UCSD-AML1 (cell line): ENCODE data around the gene PSD4.

ENCODE experiments used
- DNase-seq: peaks from one replicate; lab custom pipeline; 2025; ENCODE audit not compliant: unreplicated experiment; lab: John Stamatoyannopoulos, UW

PSD4 gene

DNA sequence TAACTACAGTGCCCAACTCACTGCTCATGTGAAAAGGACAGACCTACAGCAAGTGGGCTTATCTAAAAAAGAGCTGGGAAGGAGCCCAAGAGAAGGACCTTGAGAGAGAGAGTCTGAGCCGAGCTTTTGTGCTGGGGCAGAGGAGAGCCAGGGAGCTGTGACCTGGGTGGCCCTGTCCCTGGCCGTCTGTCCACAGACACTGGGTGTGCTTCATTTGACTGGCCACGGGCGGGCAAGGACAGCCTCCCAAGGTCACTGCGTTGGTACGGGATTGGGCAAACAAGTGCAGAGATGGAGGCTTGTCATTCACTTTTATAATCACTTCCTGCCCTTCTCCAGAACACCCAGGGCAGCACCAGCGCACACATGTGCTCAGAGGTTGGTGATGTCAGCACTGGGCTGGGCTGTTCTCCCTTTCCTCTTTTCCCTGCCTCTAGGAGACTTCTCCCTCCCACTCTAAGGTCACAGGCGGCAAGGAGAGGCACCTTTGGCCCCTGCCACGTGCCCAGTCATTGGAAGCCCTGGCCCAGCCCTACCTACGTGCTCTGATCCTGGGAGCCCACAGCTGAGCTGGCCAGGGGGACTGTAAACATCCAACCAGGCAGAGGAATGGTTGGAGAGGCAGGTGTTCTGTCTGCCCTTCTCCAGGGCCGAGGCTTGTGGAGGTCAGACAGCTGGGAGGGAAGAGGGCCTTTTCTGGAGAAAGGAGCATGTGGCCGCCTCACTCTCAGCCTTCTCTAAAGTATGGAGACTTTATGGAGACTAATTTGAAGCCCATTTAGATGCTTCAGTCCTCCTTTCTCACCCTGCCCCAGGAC, 6.4 kb upstream of the PSD4 start:
- peak; percentile 46 for DNase-seq

DNA sequence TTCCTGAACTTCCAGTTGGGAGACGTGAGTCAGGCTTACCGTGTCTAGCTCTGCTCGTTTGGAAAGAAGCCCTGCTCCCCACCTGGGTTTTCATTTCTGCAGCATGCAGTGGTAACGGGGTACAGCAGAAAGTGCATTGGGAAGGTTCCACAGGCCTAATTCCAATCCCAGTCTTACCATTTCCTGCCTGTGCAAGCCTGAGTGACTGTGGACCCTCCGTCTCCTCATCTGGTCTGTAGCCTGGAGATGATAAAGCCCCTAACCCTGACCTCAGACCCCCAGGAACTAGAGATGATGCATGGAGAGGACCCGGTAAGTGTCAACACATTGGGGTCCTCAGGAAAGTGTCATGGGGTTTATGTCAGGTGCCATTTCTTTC, 5.8 kb upstream of the PSD4 start:
- DNase-seq, result no peak

DNA sequence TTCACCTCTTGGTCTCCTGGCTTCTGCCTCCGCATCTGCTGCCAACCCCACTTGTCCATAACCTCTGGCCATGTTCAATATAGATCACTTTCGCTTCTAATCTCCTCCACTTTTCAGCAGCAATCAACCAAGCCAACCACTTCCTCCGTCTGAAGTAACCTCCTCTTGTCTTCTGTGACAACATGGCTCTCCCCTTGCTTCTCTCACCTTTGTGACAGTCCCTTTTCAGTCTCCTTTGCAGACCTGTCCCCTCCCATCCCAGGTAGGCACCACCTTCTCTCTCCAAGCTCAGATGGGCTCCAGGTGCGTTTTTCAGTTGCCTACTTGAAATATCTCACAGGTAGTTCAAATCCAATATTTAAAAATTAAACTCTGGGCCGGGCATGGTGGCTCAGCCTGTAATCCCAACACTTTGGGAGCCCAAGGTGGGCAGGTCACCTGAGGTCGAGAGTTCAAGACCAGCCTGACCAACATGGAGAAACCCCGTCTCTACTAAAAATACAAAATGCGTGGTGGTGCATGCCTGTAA, 4.7 kb upstream of the PSD4 start:
- DNase-seq, result no peak

DNA sequence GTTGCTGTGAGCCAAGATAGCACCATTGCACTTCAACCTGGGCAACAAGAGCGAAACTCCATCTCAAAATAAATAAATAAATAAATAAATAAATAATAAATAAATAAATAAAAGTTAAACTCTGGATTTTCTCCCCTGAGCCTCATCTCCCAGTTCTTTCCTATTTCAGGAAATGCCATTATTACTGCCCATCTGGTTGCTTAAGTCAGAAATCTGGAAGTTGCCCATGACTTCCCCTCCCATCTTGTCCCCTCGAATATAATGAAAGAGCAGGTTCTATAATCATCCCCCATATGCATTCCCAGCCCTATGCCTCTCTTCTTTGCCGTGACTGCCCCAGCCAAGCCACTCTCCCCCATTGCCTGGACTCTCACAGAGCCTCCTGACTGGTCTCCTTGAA, 4.2 kb upstream of the PSD4 start:
- DNase-seq, result no peak

DNA sequence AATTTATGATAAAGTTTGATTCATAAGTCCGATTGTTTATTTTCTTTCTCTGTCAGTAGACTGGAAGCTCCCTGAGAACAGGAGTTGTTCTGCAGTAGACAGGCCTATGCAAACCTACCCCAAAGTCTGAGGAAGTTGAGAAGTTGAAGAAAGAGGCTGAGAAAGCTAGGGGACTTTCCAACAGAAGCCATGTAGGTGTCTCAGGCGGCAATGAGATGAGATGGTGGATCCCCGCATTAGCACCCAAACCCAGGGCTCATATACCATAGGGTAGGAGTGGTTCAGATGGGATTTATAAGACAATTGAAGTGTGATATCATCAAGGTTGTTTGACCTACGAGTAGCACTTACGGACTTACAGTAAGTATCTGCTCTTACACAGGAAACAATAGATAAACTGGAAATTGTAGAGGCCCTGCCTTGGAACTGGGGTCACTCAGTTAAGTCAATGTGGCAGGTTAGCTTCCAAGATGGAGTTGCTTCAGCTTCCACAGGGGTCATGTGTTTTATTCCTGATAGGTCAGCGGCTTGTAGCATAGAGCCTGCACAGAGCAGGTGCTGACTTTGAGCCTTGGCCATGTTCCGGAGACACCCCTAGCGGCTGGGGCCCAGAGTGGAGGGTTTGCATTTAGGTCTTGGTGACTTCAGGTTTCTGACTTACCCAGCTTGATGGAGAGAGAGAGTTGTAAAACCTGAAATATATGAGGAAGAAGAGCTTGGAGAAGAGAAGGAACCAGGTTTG, 2.3 kb upstream of the PSD4 start:
- DNase-seq, result no peak

DNA sequence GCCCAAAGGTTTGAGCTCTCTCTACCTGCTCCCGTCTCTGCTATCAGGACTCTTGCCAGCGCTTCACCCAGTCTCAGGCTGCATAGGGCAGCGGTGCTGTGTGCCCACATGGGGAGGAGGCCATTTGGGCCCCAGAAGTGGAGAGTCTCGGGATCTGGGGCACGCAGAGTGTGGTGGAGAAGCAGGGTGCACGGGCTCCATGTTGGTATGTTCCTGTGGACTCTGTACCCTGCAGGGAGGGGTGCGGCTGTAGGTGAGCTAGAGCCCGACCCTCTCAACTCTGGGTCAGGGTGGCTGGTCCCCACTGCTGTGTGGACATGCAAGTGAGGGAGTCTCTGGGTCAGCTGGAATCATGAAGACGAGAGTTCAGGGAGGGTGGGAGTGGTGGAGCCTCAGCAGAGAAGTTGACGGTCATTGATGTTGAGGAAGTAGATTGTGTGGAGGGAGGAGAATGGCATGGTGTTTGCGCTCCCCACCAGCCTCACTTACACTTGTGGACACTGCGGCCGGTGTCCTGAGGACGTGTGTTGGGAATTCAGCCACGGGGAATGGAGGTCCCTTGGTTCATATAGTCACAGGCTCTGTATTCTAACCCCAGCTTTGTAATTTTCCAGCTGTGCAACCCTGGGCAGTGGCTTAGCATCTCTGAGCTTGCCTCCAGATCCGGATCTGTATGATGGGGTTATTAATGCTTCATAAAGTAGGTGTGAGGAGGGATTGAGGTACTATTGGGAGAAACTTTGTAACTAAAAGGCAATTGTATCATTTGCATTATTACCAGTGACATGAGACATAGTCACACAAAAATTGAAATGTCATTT, 840 bp upstream of the PSD4 start:
- no peak for DNase-seq

DNA sequence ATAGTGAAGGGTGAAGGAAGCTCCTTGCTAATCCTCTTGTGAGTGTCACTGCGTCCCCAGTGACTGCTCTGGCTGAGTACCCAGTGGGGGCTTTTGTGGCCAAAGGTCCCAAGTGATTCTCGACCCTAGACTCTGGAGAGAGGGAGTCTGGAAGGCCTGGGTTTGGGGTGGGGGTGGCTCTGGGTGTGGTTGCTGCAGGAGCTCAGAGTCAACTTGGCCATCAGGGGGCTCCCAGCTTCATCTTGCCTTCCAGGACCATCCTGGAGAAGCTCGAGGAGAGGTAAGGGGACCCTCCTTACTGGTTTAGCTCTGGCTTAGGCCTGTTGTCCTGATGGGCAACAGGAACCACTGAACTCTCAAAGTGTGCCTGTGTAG, 592 bp downstream of the PSD4 start:
- DNase-seq, result peak; percentile 60

DNA sequence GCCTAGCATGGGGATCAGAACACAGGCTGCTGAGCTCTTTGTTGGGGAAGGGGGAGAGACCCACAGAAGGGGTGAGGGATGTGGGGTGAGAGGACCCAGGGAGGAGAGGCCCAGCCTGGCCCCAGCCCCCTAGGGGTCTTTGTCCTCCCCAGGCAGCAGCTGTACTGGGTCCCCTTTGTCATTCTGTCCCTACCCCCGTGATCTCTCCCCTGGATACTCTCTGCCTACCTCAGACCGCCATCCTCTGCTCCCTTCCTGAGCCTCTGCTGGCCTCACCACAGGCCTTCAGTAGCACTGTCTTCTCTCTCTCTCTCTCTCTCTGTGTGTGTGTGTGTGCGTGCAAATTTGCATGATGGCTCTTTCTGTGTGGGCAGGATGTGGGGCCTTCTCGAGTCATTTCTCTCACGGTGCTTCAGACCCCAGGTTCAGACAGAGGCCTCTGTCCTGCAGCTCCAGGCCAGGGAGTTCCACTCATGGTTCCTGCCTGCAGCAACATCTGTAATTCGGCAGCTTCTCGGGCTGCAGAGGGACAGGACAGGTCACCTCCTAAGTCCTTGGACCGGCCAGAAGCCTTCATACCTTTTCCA, 1.4 kb downstream of the PSD4 start:
- peak; percentile 50 for DNase-seq

DNA sequence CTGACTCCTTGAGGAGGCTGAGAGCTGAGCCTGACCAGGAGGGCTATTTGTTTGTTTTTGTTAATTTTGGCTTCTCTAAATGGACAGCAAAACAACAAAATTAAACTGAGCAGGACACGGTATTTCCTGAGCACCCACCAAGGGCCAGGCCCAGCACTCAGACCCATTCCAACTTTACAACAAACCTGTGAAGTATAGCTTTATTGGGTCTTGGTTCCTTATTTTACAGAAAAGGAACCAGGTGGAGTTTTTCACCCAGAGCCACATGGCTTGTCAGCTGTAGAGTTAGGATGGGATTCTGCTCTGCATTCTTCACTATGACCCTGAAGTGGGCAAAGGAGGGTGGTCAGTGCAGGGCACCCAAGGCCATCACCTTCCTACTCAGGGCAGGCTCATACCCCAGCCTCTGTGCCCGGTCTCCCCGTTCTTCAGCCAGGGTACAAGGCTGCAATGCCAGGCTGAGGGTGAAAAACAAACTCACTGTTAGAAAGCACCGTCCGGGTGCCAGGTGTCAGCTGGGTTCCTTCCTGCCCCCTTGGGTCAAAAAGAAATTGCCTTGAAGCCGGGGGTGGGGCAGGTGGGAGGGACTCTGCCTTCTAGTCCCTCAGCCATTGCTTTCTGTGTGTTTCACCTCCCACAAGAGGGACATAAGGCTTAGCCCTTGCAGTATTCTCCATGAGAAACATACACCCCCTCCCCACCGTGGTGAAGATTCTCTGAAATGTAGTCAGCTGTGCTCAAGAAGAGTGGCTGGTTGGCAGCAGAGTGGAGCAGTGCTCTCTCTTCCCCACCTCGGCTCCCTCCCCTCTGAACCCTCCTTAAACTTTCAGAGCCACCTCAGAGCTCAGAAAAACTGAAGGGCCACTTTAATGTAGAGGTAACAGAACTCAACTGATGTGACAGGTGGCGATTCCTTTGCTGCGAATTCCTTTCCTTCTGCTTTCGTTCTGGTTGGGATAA, 2.2 kb downstream of the PSD4 start:
- no peak for DNase-seq

DNA sequence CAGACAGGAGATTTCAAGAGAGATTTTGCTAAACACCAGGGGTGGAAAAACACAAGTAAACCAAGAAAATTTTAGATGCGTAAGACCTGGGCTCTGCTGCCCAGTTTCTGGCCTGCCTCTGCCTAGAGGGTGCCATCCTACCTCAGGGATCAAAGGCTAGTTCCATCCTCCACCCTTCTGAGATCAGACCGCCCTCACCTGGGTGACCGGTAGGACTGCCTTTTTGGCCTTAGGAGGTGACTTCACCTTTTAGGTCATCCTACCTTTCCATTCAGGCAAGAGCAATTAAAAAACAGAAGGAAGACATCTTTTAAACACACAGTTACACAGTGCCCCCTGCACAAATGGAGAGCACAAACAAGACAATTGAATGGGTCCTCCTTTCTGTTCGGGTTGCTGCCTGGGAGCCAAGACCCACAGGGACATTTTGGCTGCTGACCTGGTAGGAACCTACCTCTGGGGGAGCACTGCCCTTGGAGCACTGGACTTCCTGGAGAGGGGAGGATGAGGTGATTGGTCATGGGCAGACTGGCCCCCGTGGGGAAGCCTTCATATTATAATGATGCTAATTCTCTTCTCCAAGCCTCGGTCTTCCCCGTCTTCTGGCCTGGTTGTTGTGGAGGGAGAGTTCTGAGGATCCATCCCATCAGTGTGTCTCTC, 3.1 kb downstream of the PSD4 start:
- DNase-seq, result no peak

DNA sequence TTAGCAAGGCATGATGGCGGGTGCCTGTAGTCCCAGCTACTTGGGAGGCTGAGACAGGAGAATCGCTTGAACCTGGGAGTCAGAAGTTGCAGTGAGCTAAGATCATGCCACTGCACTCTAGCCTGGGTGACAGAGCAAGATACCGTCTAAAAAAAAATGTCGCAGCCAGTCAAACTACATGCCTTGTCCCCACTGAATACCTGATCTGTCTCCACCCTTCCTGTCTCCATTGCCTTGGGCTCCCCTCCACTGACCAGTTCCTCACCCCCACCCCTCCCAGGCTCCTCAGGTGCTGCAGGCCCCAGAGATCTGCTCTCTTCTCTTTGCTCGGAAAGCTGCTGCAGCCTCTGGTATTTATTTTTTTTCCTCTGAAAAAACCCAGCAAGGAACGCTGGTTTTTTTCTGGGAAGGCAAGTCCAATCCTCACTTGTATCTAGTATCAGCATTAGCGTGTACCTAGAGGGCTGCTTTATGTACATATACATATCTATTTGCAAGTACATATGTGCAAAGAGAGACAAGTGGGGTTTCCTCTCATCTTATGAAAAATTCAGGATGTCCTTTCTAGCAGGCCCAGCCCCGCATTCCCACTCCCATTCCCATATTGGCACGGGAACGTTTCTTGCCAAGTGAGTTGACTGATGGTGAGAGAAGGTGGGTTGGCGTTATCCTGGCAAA, 4.4 kb downstream of the PSD4 start:
- DNase-seq, result no peak

DNA sequence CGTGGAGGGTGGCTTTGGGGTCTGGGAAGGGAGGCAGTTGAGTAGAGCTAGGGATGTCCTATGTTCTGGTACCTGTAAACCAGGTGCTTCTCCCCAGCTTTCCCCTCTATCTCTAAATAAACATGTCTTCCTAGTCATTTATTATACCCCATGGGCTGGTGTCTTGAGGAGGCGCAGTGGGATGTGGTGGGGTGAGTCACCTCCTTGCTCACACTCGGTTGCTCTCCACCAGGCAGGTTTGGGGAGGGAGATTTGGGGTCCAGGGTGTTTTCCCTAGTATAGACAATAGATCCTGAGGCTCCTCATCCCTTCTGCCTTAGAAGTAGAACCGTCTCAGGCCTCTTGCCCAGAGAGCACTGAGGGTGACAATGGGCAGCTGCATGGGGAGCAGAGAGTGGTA, 5.1 kb downstream of the PSD4 start:
- no peak for DNase-seq

DNA sequence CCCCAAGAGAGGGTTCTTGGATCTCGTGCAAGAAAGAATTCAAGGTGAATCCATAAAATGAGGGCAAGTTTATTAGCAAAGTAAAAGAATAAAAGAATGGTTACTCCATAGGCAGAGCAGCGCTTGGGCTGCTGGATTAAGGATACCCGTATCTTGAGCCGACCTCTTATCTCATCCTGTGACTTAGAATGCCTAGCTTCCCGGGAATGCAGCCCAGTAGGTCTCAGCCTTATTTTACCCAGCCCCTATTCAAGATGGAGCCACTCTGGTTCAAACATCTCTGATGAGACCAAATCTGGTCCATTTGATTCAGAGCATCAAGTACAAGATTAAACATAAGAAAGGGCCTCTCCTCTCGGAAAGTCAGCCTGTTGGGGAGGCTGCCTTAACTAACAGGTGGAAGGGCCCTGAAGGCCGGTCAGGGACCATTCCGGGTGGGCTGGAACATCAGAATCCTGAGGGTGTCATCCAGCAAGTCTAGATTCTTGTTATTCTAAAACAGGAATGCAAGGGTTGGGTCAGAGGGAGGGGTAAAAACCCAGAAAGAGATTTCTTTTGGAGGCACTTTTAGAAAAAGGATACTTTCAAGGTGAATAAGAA, 5.8 kb downstream of the PSD4 start:
- DNase-seq, result no peak

DNA sequence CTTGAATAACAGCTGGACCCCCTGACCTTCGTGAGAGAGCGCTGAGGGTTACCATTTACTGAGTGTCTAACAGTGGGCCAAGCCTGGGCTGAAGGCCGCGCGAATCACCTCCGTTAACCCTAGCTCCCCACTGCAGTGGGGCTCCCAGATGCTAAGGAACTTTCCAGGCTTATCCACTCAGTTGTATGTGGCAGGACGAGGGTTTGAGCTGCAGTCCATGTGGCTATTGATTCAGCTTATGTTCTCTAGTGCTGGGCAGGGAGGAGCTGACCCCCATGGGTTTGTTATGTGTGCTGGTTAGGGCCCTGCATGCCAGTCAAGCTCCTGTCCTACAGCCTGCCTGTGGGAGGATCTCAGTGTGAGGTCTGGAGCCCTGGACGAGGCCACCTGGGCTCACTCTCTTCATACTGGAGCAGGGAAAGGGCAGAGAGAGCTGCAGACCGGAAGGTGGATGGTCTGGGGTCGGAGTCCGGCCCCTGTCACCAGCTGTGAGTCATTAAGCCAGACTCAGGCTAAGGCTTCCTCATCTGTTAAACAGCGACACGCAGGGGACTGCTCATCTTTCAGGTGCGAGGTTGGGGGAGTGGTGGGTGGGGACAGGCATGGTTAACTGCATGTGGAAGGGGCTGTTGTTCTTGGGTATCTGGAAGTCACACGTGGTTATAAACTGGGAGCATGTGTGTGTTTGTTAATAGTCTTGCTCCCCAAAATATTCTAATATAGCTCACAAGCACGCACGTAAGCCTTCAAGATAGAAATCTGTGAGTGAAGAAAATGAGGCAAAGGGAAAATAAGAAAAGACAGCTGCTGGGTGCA, 6.6 kb downstream of the PSD4 start:
- DNase-seq, result no peak

DNA sequence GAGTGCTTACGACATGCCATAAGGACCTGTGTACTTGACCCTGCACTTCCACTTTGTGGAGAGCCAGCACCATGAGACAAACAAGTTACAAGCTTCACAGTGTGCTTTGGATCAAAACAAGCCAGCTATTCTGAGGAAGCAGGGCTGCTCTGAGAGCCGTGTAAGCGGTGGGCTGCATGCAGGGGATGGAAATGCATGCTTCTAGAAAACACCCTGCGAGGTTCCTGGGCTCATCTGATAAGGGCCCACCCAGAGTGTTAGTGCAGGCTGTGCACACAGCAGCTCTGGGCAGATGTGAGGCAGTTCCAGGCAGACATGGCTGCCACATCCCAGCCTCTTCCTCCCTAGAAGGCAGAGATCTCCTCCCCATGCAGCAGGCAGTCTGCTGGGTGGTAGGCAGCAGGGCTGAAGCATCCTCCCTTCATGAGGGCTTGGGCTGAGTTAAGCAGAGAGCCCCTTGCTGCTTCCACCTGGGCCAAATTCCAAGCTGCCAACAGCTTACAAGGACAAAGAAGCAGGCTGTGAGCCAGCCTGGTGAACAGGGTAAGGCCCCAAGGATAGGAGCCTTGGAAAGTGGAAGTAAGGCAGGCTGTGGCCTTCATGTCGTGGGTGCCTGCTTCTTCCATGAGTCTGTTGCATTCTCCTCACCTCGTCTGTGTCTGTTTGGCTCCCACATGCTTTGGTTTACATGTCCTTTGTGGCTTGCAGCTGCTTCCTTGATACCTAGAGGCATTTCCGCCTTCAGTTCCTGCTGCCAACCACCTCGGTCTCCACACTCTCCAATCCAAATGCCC, 7.7 kb downstream of the PSD4 start:
- DNase-seq, result peak; percentile 64

DNA sequence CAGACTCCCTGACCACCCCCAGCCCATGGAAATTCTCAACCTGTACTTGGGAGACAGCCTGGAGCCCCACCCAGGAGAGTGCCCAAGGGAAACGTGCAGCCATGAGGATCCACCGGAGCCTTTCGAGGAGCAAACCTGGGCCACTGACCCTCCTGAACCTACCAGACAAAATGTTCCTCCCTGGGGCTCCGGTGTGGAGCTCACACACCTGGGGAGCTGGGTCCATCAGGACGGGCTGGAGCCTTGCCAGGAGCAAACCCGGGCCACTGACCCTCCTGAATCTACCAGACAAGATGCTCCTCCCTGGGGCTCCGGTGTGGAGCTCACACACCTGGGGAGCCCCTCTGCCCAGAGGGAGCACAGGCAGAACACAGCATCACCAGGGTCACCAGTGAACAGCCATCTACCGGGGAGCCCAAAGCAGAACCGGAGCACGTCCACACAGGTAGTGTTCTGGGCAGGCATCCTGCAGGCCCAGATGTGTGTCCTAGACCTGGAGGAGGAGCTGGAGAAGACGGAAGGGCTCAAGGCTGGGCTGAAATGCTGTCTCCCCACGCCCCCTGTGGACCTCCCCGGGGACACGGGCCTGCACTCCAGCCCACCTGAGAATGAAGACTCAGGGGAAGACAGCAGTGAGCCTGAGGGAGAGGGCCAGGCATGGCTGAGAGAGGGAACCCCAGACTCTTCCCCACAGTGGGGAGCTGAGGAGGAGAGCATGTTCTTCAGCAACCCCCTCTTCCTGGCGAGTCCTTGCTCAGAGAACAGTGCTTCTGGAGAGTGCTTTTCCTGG, 8.9 kb downstream of the PSD4 start:
- DNase-seq, result no peak
